Endodermal cell (in vitro differentiated cells): ENCODE data around the gene DDX27. TPM values are rescaled to one million over a fixed set of nuclear protein-coding genes. Genes with fewer than 3 reads are reported as not detected.

ENCODE experiments used
- DNase-seq: peaks from one replicate; pipeline ENCODE4 v3.0.0-alpha.2; 2017
- H3K27ac ChIP-seq: 2 replicates; pipeline ENCODE4 v1.5.1; 2013; ENCODE audit warnings: mild to moderate bottlenecking, low read depth, low read length, moderate library complexity
- H3K27me3 ChIP-seq: 2 replicates; pipeline ENCODE4 v1.6.1; 2013; ENCODE audit warnings: mild to moderate bottlenecking, low read length, moderate library complexity; ENCODE audit not compliant: insufficient read depth, control insufficient read depth, poor library complexity, severe bottlenecking
- H3K36me3 ChIP-seq: 2 replicates; pipeline ENCODE4 v1.7.0; 2013; ENCODE audit warnings: mild to moderate bottlenecking, low read length, moderate library complexity; ENCODE audit not compliant: control insufficient read depth, insufficient read depth
- H3K4me1 ChIP-seq: one replicate; pipeline ENCODE4 v1.7.0; 2013; ENCODE audit warnings: low read length; ENCODE audit not compliant: control insufficient read depth, insufficient read depth
- H3K4me3 ChIP-seq: 2 replicates; pipeline ENCODE4 v1.5.1; 2013; ENCODE audit warnings: mild to moderate bottlenecking, low read length, moderate library complexity
- H3K9ac ChIP-seq: 2 replicates; pipeline ENCODE4 v1.6.1; 2013; ENCODE audit warnings: mild to moderate bottlenecking, low read length, moderate library complexity; ENCODE audit not compliant: poor library complexity, severe bottlenecking; ENCODE audit errors: extremely low read depth
- H3K9me3 ChIP-seq: 2 replicates; pipeline ENCODE4 v1.6.1; 2013; ENCODE audit warnings: mild to moderate bottlenecking, low read length, moderate library complexity; ENCODE audit not compliant: control insufficient read depth
- H3K27ac Mint-ChIP-seq: 2 replicates; pipeline ENCODE4 v1.8.0; 2020; ENCODE audit warnings: mixed read lengths
- H3K27me3 Mint-ChIP-seq: 2 replicates; pipeline ENCODE4 v1.8.0; 2021; ENCODE audit warnings: mild to moderate bottlenecking, mixed read lengths; ENCODE audit not compliant: insufficient read depth
- H3K36me3 Mint-ChIP-seq: 2 replicates; pipeline ENCODE4 v1.8.0; 2020; ENCODE audit warnings: low read depth, mixed read lengths
- H3K4me1 Mint-ChIP-seq: 2 replicates; pipeline ENCODE4 v1.8.0; 2020; ENCODE audit warnings: mixed read lengths
- H3K4me3 Mint-ChIP-seq: 2 replicates; pipeline ENCODE4 v1.8.0; 2020; ENCODE audit warnings: mild to moderate bottlenecking, moderate library complexity, mixed read lengths
- H3K9me3 Mint-ChIP-seq: 2 replicates; pipeline ENCODE4 v1.8.0; 2020; ENCODE audit warnings: mild to moderate bottlenecking, mixed read lengths
- CTCF ChIP-seq: fragments of 200-600 bp; sonication (generic); conservative IDR thresholded peaks from 2 replicates; pipeline ENCODE4 v1.5.0; 2021; ENCODE audit warnings: antibody characterized with exemption, mild to moderate bottlenecking
- WGBS, 2 experiments: methylation state at CpG; one replicate each; pipeline versions ENCODE4 v1.1.5 to v1.1.7; 2013; ENCODE audit warnings: missing lambda C conversion rate in 2 of 2, mixed read lengths in 1 of 2; ENCODE audit not compliant: insufficient coverage in 1 of 2, insufficient read length in 1 of 2; 5-methylcytosine and 5-hydroxymethylcytosine counted together
- long read RNA-seq, 4 experiments: library from polyadenylated mRNA in 2 of 4; library from RNA in 1 of 4; library from capped mRNA in 1 of 4; stranded (forward) in 3 of 4; unstranded in 1 of 4; transcript quantifications; one replicate each; pipeline ENCODE4 v2.0.0, GENCODE V29; 2020 to 2021; ENCODE audit warnings: inconsistent platforms in 1 of 4
- polyA plus RNA-seq, 2 experiments: library from polyadenylated mRNA; stranded (reverse); fragments of 50-300 nt; gene quantifications; one replicate each; pipeline ENCODE4 v1.2.3, GENCODE V29; 2013
- total RNA-seq, 2 donors: library from RNA; stranded (reverse); fragmentation: NEBNext Ultra II Directional in 1 of 2; extraction: Animal tissue kit (Norgen Biotek cat#: 25700) in 1 of 2; gene quantifications; 2 replicates in 1 of 2; 3 replicates in 1 of 2; pipeline ENCODE4 v1.2.1, GENCODE V29; 2021

DDX27 gene
- total RNA-seq: 10 to 100 TPM; 40.4 to 45.2 TPM
- 36.8 TPM for polyA plus RNA-seq (2013, experiment 1 of 2)
- polyA plus RNA-seq (2013, experiment 2 of 2): 31.5 TPM
- long read RNA-seq, experiment 1, partial matches to known transcripts: 11 of 20 reads
- long read RNA-seq, experiment 1, other reads (novel, unspliced or antisense): 6 of 20 reads
- long read RNA-seq, experiment 2, full-length matches to known transcripts: 130 of 168 reads
- long read RNA-seq, experiment 2, partial matches to known transcripts: 17 of 168 reads
- long read RNA-seq, experiment 2, other reads (novel, unspliced or antisense): 21 of 168 reads
- long read RNA-seq, experiment 3, transcript DDX27-207 (21 exons, 2,693 nt): major isoform, 379 of 583 reads
- long read RNA-seq, experiment 3, partial matches to known transcripts: 143 of 583 reads
- long read RNA-seq, experiment 3, other reads (novel, unspliced or antisense): 61 of 583 reads
- long read RNA-seq, experiment 4, transcript DDX27-207 (21 exons, 2,693 nt): major isoform, 31 of 65 reads
- long read RNA-seq, experiment 4, partial matches to known transcripts: 27 of 65 reads
- long read RNA-seq, experiment 4, other reads (novel, unspliced or antisense): 7 of 65 reads

DNA sequence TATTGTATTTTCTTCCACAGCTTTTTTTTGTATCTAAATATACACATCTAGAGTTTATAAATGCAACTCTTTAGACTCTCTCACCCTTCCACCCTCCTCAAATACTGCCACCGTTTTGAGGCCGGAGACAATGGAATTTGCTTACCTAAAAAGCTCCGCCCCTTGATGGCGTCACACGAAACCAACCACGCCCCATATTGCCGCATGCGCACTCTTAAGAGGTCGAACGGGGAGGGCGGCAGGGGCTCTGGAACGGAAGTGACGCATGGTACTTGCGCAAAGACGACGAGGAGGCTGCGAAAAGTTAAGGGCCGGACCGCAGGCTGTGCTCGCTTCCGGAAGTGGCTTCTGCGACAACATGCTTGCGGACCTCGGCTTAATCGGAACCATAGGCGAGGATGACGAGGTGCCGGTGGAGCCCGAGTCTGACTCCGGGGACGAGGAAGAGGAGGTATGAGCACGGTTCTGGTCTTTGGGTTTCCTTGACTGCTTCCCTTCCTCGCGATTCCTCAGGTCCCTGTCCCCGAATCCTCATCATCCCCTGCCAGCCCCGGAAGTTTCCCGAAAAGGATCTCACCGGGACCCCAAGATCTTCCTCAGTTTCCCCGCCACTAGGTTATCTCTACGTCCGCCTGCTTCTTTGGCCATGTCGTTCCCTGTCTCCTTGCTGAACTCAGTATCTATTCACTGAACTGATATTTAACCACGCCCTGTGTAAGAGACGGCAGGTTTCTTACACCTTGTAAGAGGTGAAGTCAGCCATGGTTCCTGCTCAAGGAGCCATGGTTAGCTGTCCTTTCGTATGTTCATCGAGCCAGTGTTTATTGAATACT is at the start of gene DDX27:
DDX27 (plus strand) TSS at position 326 of the 833 bp plus-strand sequence; CDS start at position 359, 33 bp downstream.
- Histone ChIP-seq H3K9ac (peak within 1 kb of the TSS; percentile 83), H3K27me3 (no peaks in the 10 kb centered on the region), H3K27ac (peak within 1 kb of the TSS; percentile 39), H3K36me3 (peaks cover 28% of the 10 kb centered on the region), H3K4me1 (peaks cover 3% of the 10 kb centered on the region), H3K4me3 (peak within 1 kb of the TSS; percentile 97), H3K9me3 (no peaks in the 10 kb centered on the region)
- Mint-ChIP-seq H3K27ac (peak within 1 kb of the TSS; percentile 93), H3K4me1 (peaks cover 11% of the 10 kb centered on the region), H3K4me3 (peak within 1 kb of the TSS; percentile 84), H3K27me3 (peaks cover 7% of the 10 kb centered on the region), H3K9me3 (peaks cover 2% of the 10 kb centered on the region), H3K36me3 (peaks cover 24% of the 10 kb centered on the region)
- WGBS, 2 experiments: 0 to 1% methylated on average over 33 to 46 of the region's 46 CpGs
- DNase-seq: peak; percentile 99
- TF ChIP-seq CTCF: no peak

GRCh38 chr20:49169547-49169946 is 49.7 kb upstream of the DDX27 start:
- WGBS, 2 experiments: 86 to 100% methylated on average over 1 to 2 of the region's 2 CpGs
- H3K27ac Mint-ChIP-seq: peak overlapping the region; percentile 12

More at GRCh38 chr20:49169547-49169946, 49.7 kb upstream of the DDX27 start:
- Histone ChIP-seq H3K36me3 (peaks cover 48% of the 10 kb centered on the region), H3K9ac (no peak overlapping the region), H3K27me3 (no peaks in the 10 kb centered on the region), H3K4me1 (no peaks in the 10 kb centered on the region), H3K9me3 (no peaks in the 10 kb centered on the region), H3K27ac (no peak overlapping the region), H3K4me3 (no peak overlapping the region)
- H3K9me3 Mint-ChIP-seq: no peaks in the 10 kb centered on the region
- no peaks in the 10 kb centered on the region for H3K27me3 Mint-ChIP-seq
- no peak overlapping the region for H3K4me3 Mint-ChIP-seq
- no peak for DNase-seq
- no peak for TF ChIP-seq CTCF
- H3K36me3 Mint-ChIP-seq: peaks cover 34% of the 10 kb centered on the region
- H3K4me1 Mint-ChIP-seq: no peaks in the 10 kb centered on the region
